ENCODE results near the gene STPG2. TPM values are rescaled to one million over a fixed set of nuclear protein-coding genes. Genes with fewer than 3 reads are reported as not detected.
A peak's percentile ranks its signal among the peaks of the same experiment; 100 is the strongest.

STPG2 gene
- total RNA-seq, 1 experiment from 2014 or later = 0.20 TPM

DNA sequence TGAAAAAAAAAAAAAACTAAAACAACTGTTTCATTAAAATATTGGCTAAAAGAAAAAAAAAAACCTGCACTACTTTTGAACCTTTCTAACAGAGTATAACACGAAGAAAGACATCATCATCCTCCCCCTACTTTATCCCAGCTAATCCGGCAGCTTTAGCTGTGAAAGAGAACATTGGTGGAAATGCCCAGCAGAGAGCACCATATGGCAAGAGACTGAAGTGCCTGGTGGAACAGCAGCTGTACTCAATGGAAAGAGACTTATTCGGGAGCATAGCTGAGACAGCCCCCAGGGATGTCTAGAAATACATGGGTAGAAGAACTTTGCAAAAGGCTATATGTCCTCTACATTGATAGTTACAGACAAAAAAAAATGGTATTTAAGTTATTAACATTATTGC lies 30.3 kb downstream of the STPG2 start:
- Histone ChIP-seq H3K9ac (ENCODE audit: extremely low read depth, insufficient read length, low read length) (no peak overlapping the region), H2BK15ac (ENCODE audit: low read depth, low read length) (no peak overlapping the region), H4K91ac (ENCODE audit: insufficient read length, low read depth, low read length) (no peak overlapping the region), H3K27ac (ENCODE audit: insufficient read length, low read depth, low read length) (no peak overlapping the region), H3K27me3 (ENCODE audit: insufficient read depth, low read length) (no peaks in the 10 kb centered on the region), H3K14ac (ENCODE audit: insufficient read depth, low read length) (no peak overlapping the region), H3K79me2 (ENCODE audit: insufficient read depth, low read length) (no peaks in the 10 kb centered on the region), H2BK12ac (ENCODE audit: insufficient read length, low read depth, low read length) (no peak overlapping the region), H3K23ac (ENCODE audit: insufficient read length, low read depth, low read length) (no peak overlapping the region), H3K23me2 (ENCODE audit: insufficient read length, low read depth, low read length, poor library complexity, severe bottlenecking) (no peaks in the 10 kb centered on the region), H3K56ac (ENCODE audit: insufficient read length, low read depth, low read length) (no peak overlapping the region), H4K8ac (replicated peaks; ENCODE audit: insufficient read length, low read depth, low read length) (no peak overlapping the region), H2BK120ac (ENCODE audit: low read depth, low read length, poor library complexity, severe bottlenecking) (no peak overlapping the region), H3K79me1 (ENCODE audit: insufficient read depth, low read depth, low read length, poor library complexity, severe bottlenecking) (no peaks in the 10 kb centered on the region), H3K4ac (ENCODE audit: low read depth, low read length) (no peak overlapping the region), H2AK5ac (ENCODE audit: insufficient read length, low read length) (no peak overlapping the region), H3K4me1 (ENCODE audit: insufficient read depth, low read length) (peaks cover 7% of the 10 kb centered on the region; the same call in 1 of the 2 replicates), H2BK5ac (ENCODE audit: insufficient read length, low read length) (no peak overlapping the region), H4K20me1 (ENCODE audit: control insufficient read depth, insufficient read depth, insufficient read length) (no peaks in the 10 kb centered on the region), H4K5ac (ENCODE audit: insufficient read length, low read depth, low read length) (no peak overlapping the region), H2AFZ (ENCODE audit: low read length) (no peak overlapping the region), H3K18ac (ENCODE audit: insufficient read length, low read depth, low read length) (no peak overlapping the region), H2BK20ac (ENCODE audit: low read depth, low read length, poor library complexity, severe bottlenecking) (no peak overlapping the region), H3K4me2 (ENCODE audit: insufficient read depth, insufficient read length, low read length) (no peak overlapping the region), H3K9me3 (ENCODE audit: control insufficient read depth, low read depth, low read length) (no peaks in the 10 kb centered on the region), H3T11ph (ENCODE audit: low read length) (no peak overlapping the region)
- DNase-seq = peak; percentile 47
- Mint-ChIP-seq H3K27me3 (ENCODE audit: low read depth) (no peaks in the 10 kb centered on the region), H3K4me3 (no peak overlapping the region), H3K36me3 (ENCODE audit: insufficient read depth in 1 of 3, low read depth in 3 of 3) (peaks cover 0 to 20% (median 1%) of the 10 kb centered on the region in 3 experiments; a peak in 4 of 7 replicates), H3K9me3 (peaks cover 19 to 22% of the 10 kb centered on the region in 2 experiments), H3K4me1 (peaks cover 27 to 34% of the 10 kb centered on the region in 2 experiments), H3K27ac (peak overlapping the region in 1 of 3 experiments; percentile 17; a peak in 2 of 7 replicates)
- TF ChIP-seq, protein P1, sequence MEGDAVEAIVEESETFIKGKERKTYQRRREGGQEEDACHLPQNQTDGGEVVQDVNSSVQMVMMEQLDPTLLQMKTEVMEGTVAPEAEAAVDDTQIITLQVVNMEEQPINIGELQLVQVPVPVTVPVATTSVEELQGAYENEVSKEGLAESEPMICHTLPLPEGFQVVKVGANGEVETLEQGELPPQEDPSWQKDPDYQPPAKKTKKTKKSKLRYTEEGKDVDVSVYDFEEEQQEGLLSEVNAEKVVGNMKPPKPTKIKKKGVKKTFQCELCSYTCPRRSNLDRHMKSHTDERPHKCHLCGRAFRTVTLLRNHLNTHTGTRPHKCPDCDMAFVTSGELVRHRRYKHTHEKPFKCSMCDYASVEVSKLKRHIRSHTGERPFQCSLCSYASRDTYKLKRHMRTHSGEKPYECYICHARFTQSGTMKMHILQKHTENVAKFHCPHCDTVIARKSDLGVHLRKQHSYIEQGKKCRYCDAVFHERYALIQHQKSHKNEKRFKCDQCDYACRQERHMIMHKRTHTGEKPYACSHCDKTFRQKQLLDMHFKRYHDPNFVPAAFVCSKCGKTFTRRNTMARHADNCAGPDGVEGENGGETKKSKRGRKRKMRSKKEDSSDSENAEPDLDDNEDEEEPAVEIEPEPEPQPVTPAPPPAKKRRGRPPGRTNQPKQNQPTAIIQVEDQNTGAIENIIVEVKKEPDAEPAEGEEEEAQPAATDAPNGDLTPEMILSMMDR (conservative IDR thresholded peaks at IDR 0.05) = peak; percentile 63
- no CpG with 5 or more reads among the region's 3 CpGs for WGBS (ENCODE audit: extremely low coverage, insufficient read length, low lambda C conversion rate)

Data from H9 (cell line).